NCI-H748 (cell line): ENCODE data around the gene ABHD16A.

Experiments
- DNase-seq: peaks from one replicate; lab custom pipeline; 2025; ENCODE audit not compliant: unreplicated experiment; lab: John Stamatoyannopoulos, UW

Gene ABHD16A

GRCh38 chr6:31690231-31691077 lies 12.7 kb downstream of the ABHD16A start:
- DNase-seq: no peak

- DNase-seq: no peak
Measured at GRCh38 chr6:31689249-31690110, 13.6 kb downstream of the ABHD16A start.

- no peak for DNase-seq
Measured at GRCh38 chr6:31687860-31688693, 15.0 kb downstream of the ABHD16A start.

- no peak for DNase-seq
Measured at GRCh38 chr6:31687321-31687720, 15.8 kb downstream of the ABHD16A start.

- no peak for DNase-seq
Measured at GRCh38 chr6:31686483-31686882, 16.6 kb downstream of the ABHD16A start.

GRCh38 chr6:31683591-31683990 lies 19.5 kb downstream of the ABHD16A start:
- peak; percentile 59 for DNase-seq

GRCh38 chr6:31681135-31681671 lies 21.9 kb downstream of the ABHD16A start:
- peak; percentile 79 for DNase-seq

- DNase-seq: peak; percentile 95
Measured at GRCh38 chr6:31680226-31681134, 22.6 kb downstream of the ABHD16A start, which contains the start of gene LY6G5C. LY6G5C (minus strand) TSS chr6:31681067; CDS start chr6:31680373, 694 bp downstream.

GRCh38 chr6:31677955-31678354 lies 25.2 kb downstream of the ABHD16A start:
- no peak for DNase-seq

- DNase-seq: no peak
Measured at GRCh38 chr6:31676904-31677303, 26.2 kb downstream of the ABHD16A start.

GRCh38 chr6:31676322-31676903 lies 26.7 kb downstream of the ABHD16A start:
- DNase-seq: no peak

GRCh38 chr6:31669676-31670075 lies 33.4 kb downstream of the ABHD16A start, which contains the start of gene LY6G5B:
LY6G5B (plus strand) TSS chr6:31669976; CDS start chr6:31670951, 975 bp downstream.
- DNase-seq: no peak

GRCh38 chr6:31666337-31666965 lies 36.7 kb downstream of the ABHD16A start:
- DNase-seq: no peak

GRCh38 chr6:31665501-31666336 lies 37.4 kb downstream of the ABHD16A start, which contains the start of gene CSNK2B:
CSNK2B (plus strand) TSS chr6:31666080; CDS start chr6:31666832, 752 bp downstream.
- DNase-seq: peak; percentile 99

- DNase-seq: peak; percentile 98
Measured at GRCh38 chr6:31664790-31665500, 38.2 kb downstream of the ABHD16A start, which contains the start of gene GPANK1. GPANK1 (minus strand) TSS chr6:31664997; CDS start chr6:31664478, 519 bp downstream.

- DNase-seq: no peak
Measured at GRCh38 chr6:31663961-31664789, 38.9 kb downstream of the ABHD16A start.
